Cardiac fibroblast (primary cell): Measurements from ENCODE around the gene RAP1GAP2.

Experiments
- DNase-seq, 2 donors: peaks; one replicate each; pipeline versions ENCODE4 v3.0.0 to v3.0.0-alpha.2; 2010; ENCODE audit warnings: low read depth in 2 of 2
- H3K4me3 ChIP-seq, 2 donors: replicated peaks in 1 of 2; 1 replicate in 1 of 2; 2 replicates in 1 of 2; pipeline ENCODE4 v1.5.1; 2011; ENCODE audit warnings: low read depth in 2 of 2, low read length in 2 of 2, mild to moderate bottlenecking in 2 of 2, moderate library complexity in 1 of 2
- CTCF ChIP-seq: IDR thresholded peaks from one replicate; pipeline ENCODE4 v1.5.1; 2011; ENCODE audit warnings: low read depth, mild to moderate bottlenecking, low read length, inconsistent platforms

Gene RAP1GAP2

DNA sequence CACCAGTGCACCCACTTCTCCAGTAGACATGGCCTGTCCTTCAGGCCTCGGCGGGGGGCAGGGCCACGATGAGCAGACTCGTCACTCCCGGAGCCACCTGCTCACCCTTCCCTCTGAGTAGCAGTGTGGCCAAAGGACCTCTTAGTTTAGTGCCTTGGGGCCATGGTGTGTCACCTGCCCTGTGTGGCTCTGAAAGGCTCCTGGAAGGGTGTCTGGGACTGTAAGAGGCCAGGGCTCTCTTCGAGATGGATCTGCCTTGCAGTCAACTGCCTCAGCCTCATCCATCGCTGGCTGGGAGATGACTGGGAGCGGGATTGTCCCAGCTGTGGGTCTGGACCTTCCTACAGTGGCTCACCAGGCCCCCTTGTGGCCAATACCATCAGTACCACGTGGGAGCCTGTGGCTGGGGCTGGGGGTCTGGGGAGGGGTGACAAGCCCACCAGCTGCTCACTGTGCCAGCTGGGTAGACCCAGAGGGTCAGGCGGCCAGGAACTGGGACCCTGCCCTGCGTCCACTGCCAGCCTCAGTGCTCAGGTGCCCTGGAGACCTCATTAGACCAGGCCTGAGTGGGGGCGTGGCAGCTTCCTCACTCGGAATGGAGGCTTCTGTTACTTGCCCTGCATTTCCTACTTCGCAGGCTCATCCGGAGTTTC lies 133.8 kb downstream of the RAP1GAP2 start:
- TF ChIP-seq CTCF = peak; percentile 67
- no peak overlapping the region for H3K4me3 ChIP-seq
- DNase-seq = peak; percentile 36 to 44

DNA sequence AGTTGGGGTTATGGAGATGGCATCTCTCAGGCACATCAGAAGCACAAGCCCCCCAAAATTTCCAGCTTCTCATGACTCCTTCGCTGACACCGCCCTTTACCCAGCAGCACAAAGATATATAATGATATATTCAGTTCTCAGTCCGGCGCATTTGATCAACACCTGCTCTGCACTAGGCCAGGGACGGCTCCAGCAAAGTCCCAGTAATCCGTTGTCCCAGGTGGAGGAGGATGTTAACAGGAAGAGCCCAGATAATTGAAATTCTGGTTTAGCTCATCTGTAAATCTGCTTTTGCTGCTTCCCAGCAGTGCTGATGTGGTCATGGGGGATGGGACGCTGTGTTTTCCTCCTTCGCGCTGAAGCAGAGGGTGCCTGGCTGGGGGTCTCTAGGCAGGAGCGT lies 135.6 kb downstream of the RAP1GAP2 start:
- DNase-seq = no peak
- H3K4me3 ChIP-seq = no peak overlapping the region
- TF ChIP-seq CTCF = no peak

GRCh38 chr17:2932946-2933345 lies 136.7 kb downstream of the RAP1GAP2 start:
- no peak for DNase-seq
- TF ChIP-seq CTCF = no peak
- no peak overlapping the region for H3K4me3 ChIP-seq

DNA sequence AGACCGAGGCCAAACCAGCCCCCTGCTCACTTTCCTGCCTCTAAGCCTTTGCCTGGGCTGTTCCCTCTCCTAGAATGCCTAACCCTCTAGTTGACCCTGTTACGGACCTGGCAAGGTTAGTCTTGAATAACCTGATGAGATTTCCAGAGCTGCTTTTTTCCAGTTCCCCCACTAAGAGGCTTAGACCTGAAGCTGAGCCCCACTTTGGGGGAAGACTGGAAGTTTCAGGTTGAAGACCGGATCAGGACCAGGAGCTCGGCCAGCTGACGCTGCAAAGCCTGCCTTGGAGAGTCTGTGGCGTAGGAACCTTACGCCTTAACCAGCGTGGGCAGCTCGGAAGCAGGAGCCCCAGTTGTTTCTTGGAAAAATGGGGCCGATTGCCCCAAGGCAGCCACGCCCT lies 137.4 kb downstream of the RAP1GAP2 start:
- TF ChIP-seq CTCF = no peak
- no peak for DNase-seq
- H3K4me3 ChIP-seq = no peak overlapping the region

DNA sequence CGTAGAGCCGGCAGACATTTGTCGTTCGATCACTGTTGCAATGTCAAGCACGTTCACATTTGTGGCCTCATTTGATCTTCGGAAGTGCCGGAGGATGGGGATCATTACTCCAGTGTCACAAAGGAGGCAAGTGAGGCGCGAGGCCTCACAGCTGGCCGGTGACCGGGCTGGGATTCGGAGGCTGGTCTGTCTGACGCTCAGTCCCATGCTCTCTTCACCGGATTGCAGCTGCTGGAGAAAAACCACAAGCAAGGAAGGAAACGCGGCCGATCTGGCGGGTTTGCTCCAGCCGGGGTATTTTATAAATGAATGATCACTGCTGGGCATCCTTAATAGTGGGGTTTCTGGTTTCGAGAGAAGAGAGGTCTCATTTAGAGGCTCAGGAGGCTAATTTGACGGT lies 139.4 kb downstream of the RAP1GAP2 start:
- no peak for TF ChIP-seq CTCF
- no peak for DNase-seq
- no peak overlapping the region for H3K4me3 ChIP-seq

DNA sequence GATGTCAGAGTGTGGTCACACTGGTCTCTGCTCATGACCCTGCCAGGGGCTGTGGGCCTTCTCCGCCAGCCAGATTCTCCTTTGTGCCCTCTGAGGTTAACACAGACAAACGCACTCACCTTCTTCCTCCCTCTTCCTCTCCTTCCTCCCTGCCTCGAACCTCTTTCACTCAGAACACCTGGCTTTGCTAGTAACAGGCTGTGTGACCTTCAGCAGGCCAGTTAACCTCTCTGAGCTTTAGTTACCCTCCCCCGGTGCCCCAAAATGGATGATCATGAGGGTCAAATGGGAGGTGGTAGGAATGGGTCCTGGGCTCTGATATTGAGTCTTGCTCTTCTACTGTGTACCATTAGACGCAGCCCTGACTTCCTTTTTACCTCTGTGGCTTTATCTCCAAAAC lies 140.1 kb downstream of the RAP1GAP2 start:
- no peak for DNase-seq
- no peak for TF ChIP-seq CTCF
- H3K4me3 ChIP-seq = no peak overlapping the region

DNA sequence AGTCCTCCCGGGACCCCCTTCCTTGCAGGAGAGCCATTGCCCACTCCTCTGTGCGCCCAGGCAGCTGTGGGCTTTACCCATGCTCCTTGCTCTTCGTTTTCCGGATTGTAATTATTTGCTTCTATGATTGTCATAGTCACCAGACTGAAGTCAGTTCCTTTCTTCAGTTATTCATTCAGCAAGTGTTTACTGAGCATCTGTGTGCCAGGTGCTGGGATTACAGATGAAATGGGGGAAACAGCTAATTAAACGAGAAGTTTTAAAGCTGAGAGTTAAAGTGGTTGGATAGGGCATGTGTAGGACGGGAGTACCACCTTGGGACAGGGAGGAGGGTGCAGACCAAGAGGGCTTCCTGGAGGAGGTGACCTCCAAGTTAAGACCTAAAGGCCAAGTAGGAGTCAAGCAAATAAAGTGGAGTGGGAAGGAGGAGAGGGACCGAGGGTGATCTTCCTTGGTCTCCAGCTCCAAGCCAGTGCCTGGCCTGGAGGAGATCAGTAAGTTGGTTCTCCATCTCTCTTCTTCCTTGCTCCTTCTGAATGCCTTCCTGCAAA lies 140.6 kb downstream of the RAP1GAP2 start:
- H3K4me3 ChIP-seq = no peak overlapping the region
- no peak for DNase-seq
- TF ChIP-seq CTCF = no peak
